ENCODE data around the gene ZNF70.

Gene ZNF70

DNA sequence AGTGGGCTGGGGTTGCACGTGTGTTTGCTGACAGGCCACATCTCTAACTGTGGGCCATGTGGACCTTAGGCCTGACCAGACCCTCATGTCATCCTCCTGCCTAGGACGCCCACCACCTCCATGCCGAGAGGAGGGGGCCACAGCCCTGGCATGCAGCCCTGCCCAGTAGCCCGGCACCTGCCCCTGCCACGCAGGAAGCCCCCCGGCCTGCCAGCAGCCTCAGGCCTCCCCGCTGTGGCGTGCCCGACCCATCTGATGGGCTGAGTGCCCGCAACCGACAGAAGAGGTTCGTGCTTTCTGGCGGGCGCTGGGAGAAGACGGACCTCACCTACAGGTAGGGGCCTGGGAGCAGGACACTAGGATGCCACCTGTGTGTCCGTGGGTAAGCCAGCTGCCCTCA, 28.2 kb upstream of the ZNF70 start:
- no peak for DNase-seq (ENCODE audit: low read depth)

DNA sequence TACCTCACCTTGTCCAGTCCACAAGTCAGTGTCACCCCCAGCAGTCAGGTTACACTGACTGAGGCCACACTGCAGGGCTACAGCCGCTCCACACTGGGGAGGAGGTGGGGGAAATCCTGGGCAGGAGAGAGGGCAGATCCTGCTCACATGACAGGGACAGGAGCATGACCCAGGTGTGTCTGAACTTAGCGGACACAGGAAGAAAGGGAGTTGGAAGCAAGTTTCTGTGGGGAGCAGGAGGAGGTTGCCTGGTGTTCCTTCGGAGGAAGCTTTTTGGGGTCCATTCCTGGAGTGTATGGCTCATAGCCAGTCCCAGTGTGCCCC, 27.6 kb upstream of the ZNF70 start:
- no peak for DNase-seq (ENCODE audit: low read depth)

DNA sequence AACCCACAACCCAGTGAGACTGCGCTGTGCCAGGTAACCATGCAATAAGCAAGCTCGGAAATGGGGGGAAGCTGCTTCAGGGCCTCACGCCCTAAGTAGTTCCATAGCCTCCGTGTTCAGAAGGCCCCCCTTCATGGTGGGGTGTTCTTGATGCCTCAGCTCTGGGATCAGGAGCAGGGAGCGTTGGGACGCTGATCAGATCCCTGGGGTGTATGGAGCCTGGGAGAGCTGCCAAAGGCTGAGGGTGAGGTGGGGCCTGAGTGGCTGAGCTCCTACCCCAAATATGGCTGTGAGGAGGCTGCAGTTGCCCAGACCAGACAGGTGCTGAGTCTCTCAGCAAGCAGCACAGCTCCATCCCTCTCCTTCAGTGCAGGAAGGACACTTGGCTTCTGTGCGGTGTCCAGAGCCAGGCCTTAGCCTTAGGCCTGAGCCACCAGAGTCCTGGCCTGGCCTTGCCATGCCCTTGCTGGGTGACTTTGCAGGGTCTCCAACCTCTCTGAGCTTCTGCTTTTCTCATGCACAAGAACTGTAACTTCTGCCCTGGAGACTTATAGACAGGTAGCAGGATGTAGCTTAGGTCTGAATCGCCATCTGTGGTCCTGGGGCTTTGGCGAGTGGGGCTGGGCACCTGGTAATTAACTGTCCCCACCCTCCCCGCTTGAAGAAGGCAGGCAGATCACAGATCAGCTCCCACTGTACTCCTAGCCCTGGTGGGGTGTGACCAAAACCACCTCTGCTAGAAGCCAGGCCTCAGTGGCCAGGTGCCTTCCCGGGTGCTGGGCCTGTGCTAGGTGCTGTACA, 27.1 kb upstream of the ZNF70 start:
- DNase-seq (ENCODE audit: low read depth) = no peak

- DNase-seq (ENCODE audit: low read depth) = no peak
Measured at GRCh38 chr22:23775779-23776375, 25.0 kb upstream of the ZNF70 start.

GRCh38 chr22:23774922-23775436, 24.1 kb upstream of the ZNF70 start:
- no peak for DNase-seq (ENCODE audit: low read depth)

DNA sequence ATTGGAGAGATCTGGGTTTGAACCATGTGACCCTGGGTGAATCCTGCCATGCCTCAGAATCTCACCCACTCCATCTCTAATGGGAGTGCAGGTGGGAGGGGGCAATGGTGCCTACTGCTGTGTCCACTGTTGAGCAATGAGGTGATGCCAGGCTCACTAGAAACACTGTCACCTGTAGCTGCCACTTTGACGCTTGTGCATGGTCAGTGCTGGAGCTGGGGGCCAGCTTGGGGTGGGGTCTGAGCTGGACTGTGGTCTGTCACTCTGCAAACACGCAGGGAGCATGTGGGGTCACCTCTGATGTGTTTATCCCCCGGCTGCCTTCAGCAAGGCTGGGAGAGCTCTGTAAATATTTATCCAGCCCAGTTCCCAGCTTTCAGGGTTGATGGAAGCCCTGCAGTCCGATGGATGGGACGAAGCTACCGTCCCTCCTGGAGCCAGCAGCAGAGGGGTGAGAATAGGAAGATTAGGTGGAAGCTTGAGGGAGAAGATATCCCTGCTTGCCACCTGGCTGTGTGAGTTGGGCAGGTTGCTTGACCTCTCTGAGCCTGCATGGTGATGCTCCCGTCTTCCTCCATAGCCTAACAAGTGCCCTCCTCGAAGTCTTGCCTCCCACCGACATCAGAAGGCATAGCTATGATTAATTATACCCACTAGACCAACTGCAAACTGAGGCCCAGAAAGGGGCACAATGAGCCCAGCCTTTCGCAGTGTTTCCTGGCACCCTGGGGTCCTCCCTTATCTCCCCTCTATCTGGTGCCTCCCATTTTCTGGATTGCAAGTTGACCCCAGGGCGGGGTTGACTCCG, 23.4 kb upstream of the ZNF70 start:
- DNase-seq (ENCODE audit: low read depth) = no peak

DNA sequence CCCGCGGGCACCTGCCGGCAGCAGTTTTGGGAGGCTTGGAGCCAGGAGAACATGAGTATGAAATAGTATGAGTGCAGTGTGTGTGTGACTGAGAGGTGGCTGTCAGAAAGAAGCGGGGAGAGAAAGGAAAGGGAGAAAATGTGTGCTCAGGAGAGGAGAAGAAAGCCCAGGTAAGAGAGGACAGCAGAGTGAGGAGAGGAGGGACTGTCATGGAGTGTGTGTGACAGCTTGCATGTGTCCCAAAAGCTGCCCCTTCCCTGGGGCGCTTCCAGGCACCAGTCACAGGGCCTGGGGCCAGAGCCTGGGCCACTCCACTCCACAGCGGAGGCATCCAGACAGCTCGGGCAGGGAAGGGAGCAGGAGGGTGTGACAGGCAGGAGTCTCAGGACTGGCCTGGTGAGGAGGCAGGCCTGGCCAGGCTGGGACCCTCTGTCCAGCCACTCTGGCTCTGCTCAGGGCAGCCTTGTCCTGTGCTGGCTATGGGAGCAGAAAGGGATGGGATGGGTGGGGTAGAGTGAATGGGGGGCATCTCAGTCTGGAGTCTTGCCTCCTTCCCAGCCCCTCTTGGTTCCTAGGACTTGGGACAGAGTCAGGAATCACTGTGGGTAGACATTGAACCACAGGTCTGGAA, 22.7 kb upstream of the ZNF70 start:
- DNase-seq (ENCODE audit: low read depth) = no peak

GRCh38 chr22:23772649-23773473, 21.9 kb upstream of the ZNF70 start, which contains the start of gene MMP11:
Gene MMP11 (plus strand): TSS chr22:23772849. CDS start chr22:23772871, 22 bp downstream.
- no peak for DNase-seq (ENCODE audit: low read depth)

GRCh38 chr22:23772315-23772648, 21.4 kb upstream of the ZNF70 start:
- DNase-seq (ENCODE audit: low read depth) = no peak

DNA sequence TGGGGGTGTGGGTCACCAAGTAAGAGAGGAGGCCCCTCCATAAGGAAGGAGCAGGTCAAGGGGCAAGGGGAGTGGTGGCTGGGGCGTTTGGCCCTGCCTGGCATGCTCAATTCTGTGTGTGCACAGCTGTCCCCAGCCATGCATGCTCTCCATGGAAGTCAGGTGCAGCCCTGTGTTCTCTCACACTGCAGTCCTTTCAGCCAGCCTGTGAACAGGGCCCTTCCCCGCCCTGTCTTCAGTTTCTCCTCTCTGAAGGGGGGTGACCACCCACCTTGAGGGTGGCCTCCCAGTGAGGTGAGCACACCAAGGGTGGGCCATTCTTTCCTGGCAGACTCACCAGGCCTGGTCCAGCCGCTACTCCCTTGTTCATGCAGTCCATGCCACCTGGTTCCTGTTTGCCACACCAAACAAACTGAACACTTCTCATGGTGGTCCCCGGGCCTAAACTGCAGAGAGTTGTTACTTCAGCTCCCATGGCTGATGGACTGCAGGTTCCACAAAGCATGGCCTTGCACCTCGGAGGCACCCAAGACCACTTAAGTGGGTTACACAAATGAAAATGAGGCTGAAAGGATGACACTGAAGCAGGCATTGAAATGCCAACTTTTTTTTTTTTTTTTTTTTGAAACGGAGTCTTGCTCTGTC, 18.5 kb upstream of the ZNF70 start:
- no peak for DNase-seq (ENCODE audit: low read depth)

GRCh38 chr22:23767673-23768548, 17.0 kb upstream of the ZNF70 start, which contains the start of gene CHCHD10:
Gene CHCHD10 (minus strand): TSS chr22:23767972. CDS start chr22:23767874, 98 bp downstream.
- peak; percentile 59 for DNase-seq (ENCODE audit: low read depth)

- no peak for DNase-seq (ENCODE audit: low read depth)
Measured at GRCh38 chr22:23767303-23767672, 16.4 kb upstream of the ZNF70 start.

DNA sequence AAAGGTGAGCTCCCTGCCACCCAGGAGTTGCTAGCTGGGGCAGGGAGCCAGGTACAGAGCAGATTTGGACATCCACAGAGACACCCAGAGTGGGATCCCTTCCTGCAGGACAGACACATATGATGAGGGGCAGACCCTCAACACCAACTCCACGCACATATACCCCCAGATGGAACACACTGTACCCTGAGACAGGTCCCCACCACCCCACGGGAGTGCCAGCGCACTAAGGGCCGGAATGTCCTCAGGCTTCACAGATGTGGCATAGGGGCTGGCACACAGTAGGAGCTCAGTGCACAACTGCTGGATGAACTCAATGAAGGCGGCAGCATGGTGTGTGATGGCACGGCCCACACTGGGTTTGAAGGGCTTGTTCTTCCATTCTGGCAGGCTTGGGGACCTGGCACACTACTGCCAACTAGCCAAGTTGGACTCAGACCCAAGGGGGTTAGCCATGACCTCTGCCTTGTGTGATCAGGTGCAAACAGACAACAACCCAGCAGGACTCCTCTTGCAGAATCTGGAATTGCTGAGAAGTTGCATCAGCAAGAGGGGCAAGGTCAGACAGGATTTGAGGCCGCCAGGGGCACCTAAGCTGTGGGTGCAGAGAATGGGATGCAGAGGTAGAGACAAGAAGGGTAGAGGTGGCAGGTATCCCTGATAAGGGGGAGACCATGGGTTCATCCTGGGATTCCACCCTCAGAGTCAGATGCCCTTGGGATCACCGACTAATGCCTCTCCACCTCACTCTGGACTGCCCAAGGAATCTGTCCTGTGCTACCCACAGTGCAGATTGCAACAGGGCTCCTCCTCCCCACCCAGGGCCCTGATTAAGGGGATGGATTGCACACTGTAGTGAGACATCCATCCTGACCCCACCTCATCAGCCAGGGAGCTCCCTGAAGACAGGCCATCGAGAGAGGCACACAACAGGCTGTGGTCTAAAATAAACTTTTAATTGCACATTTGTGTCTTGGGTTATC, 14.3 kb upstream of the ZNF70 start:
- DNase-seq (ENCODE audit: low read depth) = no peak

GRCh38 chr22:23763954-23764353, 13.0 kb upstream of the ZNF70 start:
- DNase-seq (ENCODE audit: low read depth) = no peak

DNA sequence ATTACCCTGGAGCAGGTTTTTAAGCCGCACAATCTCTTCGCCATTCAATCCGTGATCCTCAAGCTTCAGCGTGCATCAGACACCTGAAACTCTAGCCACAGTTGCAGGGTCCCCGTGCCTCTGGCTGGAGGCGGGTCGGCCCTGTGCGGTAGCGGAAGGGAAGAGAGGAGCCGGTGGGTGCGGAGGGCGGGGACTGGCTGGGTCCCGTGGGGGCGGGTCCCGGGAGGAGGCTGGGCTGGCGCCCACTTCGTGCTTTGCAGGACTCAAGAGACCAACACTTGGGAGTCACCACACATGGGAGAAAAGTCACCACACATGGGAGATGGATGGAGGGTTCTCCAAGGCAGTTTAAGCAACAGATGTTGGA, 12.7 kb upstream of the ZNF70 start:
- DNase-seq (ENCODE audit: low read depth) = no peak

GRCh38 chr22:23762842-23763578, 12.1 kb upstream of the ZNF70 start, which contains the start of gene C22orf15:
Gene C22orf15 (plus strand): TSS chr22:23762990. CDS start chr22:23763307, 317 bp downstream.
- DNase-seq (ENCODE audit: low read depth) = no peak

DNA sequence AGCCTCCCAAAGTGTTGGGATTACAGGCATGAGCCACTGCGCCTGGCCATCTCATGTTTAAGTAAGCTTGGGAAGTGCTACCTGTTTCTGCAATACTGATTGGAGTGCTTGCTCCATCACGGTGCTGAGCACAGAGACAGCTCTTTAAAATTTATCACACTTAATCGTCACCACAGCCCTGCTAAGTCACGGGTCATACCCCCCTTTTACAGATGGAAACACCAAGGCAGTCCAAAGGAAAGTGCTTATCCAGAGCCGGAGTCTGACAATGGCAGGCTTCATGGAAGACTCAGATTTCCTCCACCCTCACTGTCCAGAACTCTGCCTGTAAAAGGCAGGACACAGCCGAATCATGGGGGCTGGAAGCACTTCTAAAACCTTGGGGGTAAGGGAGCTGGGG, 9.1 kb upstream of the ZNF70 start:
- no peak for DNase-seq (ENCODE audit: low read depth)

DNA sequence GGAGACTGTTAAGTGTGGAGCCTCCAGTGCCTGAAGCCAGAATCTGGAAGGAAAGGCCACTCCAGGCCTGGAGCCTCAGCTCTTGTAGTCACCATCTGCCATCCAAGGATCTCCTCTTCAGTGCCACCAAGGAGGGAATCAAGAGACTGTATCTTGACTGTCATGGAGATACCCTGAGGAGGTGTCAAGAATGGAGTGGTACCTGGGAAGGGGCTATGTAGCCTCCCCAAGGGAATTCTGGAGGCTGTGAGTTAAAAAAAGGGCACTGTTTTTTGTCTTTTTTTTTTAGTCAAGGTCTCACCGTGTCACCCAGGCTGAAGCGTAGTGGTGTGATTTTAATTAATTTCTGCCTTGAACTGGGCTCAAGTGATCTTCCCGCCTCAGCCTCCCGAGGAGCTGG, 8.7 kb upstream of the ZNF70 start:
- no peak for DNase-seq (ENCODE audit: low read depth)

Measured in stimulated activated CD8-positive, alpha-beta memory T cell treated with anti-CD3 and anti-CD28 coated beads, Interleukin-12 subunit alpha, Interleukin-12 subunit beta, amount 100 ng/mL, for 1 hour (primary cell).